Measurements from ENCODE around the gene MSH3.
"Not testable (repeated sequence)": the region's sequence is repeated elsewhere in the genome, so short reads cannot be mapped to it uniquely, and the experiment has no call there.

The MSH3 gene

GRCh38 chr5:80864109-80864508, 209.7 kb downstream of the MSH3 start:
- no peak for DNase-seq

- no peak for DNase-seq
These were observed 210.4 kb downstream of the MSH3 start for GRCh38 chr5:80864706-80865435.

DNA sequence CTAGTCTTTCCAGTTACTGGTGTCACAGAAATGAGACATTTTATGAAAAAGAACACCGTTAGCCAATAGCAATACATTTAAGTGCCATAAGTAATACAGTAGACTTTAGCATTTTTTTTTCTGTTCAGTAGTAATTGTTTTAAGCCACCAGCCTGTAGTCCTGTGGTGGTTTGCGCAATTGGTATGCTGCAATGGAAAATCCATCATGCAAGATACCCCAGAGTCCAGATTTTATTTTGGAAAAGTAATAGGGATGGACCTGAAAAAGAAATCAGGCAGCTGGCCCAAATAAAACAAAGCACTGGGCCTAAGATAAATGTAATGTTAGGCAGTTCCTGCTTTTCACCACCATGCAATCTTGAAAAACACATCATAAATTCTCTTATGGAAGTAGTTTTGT, 211.1 kb downstream of the MSH3 start:
- no peak for DNase-seq

GRCh38 chr5:80866371-80866770, 211.9 kb downstream of the MSH3 start:
- no peak for DNase-seq

GRCh38 chr5:80867233-80867632, 212.8 kb downstream of the MSH3 start:
- DNase-seq = no peak

DNA sequence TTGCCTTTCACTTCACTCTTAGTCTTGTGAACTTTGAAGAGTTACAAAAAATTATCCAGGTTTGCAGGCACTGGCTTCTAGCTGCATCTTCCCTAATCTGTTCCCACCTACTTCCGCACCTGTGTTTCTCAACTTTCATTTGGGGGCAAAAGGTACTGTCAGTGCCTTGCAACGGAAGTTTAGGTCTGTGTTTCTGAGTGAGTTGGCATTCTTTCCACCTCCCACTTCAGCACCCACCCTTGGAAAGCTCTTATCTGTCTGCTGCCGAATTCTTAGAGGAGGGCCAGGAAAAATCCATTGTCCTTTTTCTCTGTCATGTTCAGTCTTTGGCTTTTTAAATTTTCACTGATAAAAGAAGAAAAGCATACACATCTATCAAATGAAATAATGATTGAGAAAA, 216.0 kb downstream of the MSH3 start:
- DNase-seq = no peak

GRCh38 chr5:80871541-80871961, 217.1 kb downstream of the MSH3 start:
- DNase-seq = no peak

DNA sequence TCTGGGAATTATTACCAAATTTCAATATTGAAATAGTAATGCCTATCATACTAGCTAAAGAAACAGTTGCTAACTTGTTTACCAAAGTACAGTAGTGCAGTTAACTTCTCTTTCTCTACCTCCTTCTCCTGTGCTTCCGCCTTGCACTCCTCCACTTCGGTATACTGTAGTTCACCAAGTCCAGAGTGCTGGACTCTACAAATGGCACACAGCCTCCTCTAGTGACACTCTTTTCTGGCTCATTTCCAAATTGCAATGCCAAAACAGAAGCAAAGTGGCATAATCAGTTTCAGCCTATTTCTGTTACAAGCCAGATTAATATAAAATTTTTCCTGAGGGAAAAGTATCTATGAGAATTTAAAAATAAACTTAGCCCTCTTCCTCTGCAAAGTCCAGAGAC, 219.7 kb downstream of the MSH3 start:
- no peak for DNase-seq

DNA sequence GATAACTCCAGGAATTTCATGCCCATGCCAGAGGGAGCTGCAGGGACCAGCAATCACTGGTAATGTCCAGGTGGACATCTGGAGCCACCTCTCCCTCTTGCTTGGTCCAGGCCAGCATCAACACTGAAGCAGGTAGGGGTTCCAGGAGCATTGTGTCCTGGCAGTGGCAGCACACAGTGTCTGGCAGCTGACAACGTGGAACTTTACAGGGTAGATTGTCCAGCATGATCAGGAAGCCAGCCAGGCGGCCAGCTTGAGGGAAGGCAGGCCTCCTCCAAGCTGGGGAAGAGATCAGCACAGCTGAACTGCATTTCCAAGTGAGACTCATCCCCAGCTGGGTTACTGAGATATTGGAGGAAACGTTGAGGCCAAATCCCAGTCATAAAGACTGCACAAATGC, 223.1 kb downstream of the MSH3 start:
- DNase-seq = no peak

GRCh38 chr5:80881726-80882125, 227.3 kb downstream of the MSH3 start:
- no peak for DNase-seq

GRCh38 chr5:80883390-80883789, 228.9 kb downstream of the MSH3 start:
- DNase-seq = not testable (repeated sequence)

DNA sequence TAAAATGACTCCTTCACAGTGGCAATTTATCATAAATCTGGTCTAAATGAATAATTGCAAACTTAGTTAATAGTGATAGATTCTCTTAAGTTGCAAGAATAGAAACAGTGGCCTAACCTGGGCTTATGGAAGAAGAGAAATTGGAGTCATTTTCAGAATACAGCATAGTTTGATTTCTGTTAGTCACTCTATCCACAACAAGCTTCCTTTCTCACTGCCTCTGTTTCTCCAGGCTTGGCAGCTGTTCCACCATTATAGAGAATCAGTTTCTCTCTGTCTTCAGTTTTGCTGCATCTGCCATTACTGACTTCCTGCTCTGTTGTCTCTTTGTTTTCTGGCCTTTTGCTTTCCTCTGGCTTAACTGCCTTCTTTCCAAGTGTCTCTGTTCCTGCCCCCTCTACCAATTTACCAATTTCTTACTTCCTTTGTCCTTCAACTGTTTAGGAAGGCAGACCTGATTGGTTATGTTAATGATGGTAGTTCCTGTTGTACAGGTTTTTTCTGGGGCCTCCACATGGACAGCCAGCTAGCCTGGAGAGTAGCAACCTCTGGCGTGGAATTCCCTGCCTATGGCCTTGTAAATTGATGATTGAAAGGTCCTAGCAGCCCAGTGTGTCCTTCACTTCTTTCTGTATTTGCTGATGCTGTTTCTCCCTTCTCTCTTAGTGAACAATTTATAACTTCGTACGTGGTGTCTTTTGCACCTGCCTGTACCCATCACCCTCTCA, 229.8 kb downstream of the MSH3 start:
- no peak for DNase-seq

DNA sequence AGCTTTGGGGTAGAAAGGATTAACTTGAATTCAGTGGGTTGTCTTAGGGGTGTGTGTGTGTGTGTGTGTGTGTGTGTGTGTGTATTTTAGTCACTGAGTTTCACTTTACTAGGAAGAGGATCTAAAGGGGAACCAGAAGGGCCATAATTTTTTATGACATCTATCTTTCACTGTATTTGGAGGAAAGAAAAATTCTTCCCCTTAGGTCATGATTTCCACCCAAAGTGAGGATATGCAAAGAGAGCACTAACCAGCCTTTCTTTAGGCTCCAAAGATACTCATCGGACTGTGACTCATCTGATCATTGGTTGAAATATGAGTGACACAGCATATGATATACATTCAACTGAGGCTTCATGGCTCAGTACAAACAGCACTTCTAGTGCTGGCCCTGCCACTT, 230.5 kb downstream of the MSH3 start:
- DNase-seq = no peak

GRCh38 chr5:80885396-80886000, 231.0 kb downstream of the MSH3 start:
- DNase-seq = no peak

- no peak for DNase-seq
These were observed 239.6 kb downstream of the MSH3 start for GRCh38 chr5:80894083-80894482.

GRCh38 chr5:80895523-80895922, 241.1 kb downstream of the MSH3 start:
- no peak for DNase-seq

GRCh38 chr5:80902624-80903023, 248.2 kb downstream of the MSH3 start:
- DNase-seq = not testable (repeated sequence)

GRCh38 chr5:80904533-80905187, 250.2 kb downstream of the MSH3 start:
- no peak for DNase-seq

- DNase-seq = no peak
These were observed 251.0 kb downstream of the MSH3 start for GRCh38 chr5:80905405-80905804.

- no peak for DNase-seq
These were observed 258.0 kb downstream of the MSH3 start for GRCh38 chr5:80912479-80912878.

DNA sequence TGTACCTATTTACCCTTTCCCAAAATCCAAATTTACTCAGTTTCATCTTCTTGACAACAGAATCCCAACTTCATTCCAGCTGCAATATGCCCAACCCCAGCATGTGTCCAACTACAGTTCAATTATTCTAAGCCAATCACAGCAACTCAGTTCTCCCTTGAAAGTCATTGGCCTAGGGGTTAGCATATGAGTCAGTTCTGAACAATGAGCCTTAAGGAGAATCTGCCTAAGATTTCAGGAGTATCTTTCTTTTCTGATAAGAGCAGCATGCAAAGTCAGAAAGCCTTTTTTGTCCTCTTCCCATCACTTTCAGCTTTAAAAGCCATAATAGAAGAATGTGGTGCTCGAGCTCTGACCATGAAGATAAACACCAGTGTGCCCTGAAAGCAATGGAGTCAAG, 261.3 kb downstream of the MSH3 start:
- DNase-seq = no peak

DNA sequence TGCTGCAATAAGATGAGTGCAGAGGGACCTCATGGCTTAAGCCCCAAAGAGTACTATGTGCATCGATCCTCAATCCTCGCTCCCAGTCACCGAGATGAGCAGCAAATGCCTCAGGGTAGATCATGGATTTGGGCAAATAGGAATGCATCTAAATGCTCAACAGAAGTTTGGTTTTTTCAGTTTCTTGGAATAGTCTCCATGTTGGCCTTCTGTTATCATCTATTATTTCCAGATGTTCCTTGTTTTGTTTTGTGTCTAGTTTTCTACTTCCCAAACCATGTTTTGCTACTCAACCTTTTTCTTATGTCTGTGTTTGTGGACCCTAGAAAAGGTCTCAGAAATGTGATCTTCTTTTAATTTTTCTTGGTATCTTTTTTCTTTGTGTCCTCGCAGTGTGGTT, 262.2 kb downstream of the MSH3 start:
- no peak for DNase-seq

DNA sequence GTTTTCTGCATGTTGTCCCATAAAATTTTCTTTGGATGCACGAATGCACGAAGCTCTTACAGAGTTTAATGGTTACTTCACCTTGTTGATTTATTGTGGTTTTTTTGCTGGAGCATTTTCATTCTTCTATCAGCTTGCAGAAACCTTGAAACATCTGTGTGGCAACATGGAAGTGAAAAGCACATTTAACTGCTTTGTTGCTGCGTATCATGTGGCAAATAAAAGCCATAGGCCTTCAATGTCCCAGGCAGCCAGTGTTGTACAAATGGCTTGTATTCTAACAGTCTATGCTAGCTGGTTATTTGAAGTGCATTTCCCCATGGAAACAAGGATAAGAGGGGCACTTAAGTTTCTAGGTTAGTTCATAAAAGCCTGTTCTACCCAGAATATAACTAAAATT, 263.2 kb downstream of the MSH3 start:
- no peak for DNase-seq

Data from right forelimb (tissue), 1 donor.